ENCODE measurements around the gene ZNF620.
"Not testable (repeated sequence)": the region's sequence is repeated elsewhere in the genome, so short reads cannot be mapped to it uniquely, and the experiment has no call there.

Gene ZNF620

DNA sequence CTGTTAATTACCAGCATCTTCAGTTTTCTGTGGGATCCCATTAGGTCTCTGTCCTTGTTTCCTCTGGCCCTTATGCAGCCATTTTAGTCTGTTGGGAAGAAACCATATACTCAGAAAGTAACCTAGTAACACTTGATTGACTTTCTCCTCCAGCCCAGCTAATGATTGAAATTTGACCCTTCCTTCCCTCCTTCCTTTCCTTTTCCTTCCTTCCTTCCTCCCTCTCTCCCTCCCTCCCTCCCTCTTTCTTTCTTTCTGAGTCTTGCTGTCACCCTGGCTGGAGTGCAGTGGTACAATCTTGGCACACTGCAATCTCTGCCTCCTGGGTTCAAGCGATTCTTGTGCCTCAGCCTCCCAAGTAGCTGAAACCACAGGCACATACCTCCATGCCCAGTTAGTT, 5.9 kb upstream of the ZNF620 start:
- DNase-seq (ENCODE audit: low read depth in 1 of 2, low spot score in 1 of 2), result no peak

DNA sequence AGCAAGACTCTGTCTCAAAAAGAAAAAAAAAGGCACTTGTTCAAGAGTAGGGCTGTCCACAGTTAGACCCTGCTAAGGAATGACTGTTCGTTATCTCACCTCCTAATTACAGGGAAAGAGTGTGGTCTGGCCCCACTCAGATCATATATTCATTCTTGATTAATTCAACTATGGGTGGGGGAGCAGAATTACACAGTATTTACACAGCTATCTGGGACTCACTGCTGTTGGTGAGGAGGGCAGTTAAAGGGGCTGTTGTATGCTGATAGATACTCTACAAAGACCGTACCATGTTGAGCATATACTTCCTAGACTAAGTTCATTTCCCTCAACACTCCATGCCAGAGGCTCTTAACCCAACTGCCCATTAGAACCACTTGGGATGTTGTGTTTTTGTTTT, 3.8 kb upstream of the ZNF620 start:
- DNase-seq (ENCODE audit: low read depth in 1 of 2, low spot score in 1 of 2), result no peak

DNA sequence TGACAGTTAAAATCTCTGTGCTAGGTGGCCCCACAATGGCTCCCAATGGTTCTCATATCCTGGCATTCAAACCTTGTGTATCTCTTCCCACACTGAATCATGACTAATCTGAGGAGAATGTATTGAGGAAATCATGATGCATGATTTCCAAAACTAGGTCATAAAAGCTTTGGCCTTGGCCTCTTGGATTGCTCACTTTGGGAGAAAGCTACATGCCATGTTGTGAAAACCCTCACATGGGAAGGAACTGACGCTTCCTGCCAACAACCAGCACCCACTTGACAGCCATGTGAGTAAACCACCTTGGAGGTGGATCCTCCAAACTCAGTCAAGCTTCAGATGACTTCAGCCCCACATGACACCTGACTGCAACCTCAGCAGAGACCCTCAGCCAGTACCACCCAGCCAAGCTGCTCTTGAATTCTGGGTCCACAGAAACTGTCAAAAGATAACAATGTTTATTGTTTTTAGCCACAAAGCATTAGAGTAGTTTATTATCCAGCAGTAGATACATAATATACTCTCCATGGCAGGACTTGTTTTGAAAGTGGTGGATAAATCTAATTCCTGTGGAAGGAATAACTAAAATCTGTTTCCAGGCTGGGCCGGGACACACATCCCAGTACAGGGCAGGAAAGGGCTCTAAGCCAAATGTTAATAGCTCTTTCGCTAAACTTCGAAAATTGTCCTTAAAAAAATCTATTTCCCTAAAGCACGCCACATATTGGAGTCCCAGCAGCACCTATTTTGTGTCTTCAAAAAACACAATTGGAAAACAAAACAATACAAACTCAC, 1.0 kb upstream of the ZNF620 start:
- DNase-seq (ENCODE audit: low read depth in 1 of 2, low spot score in 1 of 2), result no peak

DNA sequence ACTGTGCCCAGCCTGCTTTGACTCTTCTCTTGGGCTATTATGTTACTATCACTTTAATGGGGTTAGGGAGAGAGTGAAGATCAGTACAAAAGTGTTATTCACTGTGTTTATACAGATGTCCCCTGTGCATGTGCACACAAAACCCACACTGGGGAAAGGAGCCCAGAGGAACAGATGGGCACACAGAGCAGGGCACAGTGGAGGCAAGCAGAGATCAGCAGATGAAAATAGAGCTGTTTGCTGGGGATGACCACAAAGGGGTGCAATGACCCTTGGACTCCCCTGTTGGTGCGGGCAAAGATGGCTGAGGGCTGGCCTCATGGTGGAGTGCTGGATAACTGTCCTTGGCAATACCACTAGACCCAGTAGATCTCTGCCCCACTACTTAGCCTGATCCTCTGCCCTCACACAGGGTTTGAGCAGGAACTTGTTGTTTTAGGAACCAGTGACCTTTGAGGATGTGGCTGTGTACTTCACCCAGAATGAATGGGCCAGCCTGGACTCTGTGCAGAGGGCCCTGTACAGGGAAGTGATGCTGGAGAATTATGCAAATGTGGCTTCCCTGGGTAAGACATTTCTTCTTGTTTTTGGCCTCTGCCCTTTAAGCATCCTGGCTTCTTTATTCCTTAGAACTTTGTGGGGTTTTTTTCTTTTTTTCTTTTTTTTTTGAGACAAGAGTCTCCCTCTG, 5.3 kb downstream of the ZNF620 start:
- DNase-seq (ENCODE audit: low read depth in 1 of 2, low spot score in 1 of 2), result no peak

DNA sequence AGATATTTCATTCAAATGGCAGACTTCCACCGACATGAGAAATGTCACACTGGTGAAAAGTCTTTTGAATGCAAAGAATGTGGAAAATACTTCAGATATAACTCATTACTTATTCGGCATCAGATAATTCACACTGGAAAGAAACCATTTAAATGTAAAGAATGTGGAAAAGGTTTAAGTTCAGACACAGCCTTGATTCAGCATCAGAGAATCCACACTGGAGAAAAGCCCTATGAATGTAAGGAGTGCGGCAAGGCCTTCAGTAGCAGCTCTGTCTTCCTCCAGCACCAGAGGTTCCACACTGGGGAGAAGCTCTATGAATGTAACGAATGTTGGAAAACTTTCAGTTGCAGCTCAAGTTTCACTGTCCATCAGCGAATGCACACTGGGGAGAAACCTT, 10.4 kb downstream of the ZNF620 start:
- no peak for DNase-seq (ENCODE audit: low read depth in 1 of 2, low spot score in 1 of 2)

DNA sequence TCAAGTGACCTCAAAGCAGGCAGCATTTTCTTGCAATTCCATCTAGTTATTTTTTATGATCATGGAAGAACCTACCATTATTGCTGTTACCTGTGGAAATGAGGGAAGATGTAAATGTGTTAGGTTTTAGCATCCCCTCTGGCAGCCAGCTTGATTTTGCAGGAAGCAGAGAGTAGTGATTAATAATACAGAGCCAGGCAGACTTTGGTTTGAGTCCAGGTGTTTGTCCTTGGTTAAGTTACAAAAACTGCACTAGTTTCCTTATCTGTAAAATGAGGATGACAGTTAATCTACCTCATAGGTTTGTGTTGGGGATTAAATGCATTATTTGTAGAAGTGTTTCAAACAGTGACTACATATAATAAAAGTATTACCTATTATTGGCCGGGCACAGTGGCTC, 12.2 kb downstream of the ZNF620 start:
- no peak for DNase-seq (ENCODE audit: low read depth in 1 of 2, low spot score in 1 of 2)

DNA sequence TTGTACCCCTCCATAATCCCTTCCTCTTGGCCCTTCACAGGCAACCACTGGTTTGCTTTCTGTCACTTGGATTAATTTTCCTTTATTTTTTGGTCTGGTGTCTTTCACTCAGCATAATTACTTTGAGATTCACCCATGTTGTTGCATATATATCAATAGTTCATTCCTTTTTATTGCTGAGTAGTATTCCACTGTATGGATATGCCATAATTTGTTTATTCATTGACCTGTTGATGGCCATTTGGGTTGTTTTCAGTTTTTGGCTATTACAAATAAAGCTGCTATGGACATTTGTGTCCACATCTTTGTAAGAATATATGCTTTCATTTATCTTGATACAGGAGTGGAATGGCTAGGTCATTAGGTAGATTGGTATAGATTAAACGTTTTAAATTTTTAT, 13.0 kb downstream of the ZNF620 start:
- no peak for DNase-seq (ENCODE audit: low read depth in 1 of 2, low spot score in 1 of 2)

DNA sequence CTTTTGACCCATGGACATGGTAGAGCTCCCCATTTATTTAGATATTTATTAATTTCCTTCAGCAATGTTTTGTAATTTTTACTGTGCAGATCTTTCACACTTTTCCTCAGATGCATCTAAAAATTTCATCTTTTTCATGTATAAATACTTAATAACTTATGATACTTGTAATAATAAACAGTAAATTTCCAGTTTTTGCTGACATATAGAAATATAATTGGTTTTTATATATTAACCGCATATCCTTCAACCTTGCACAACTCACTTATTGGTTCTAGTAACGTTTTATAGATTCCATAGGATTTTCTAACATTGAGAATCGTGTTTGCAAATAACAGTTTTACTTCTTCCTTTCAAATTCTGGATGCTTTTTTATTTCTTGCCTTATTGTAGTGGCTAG, 15.4 kb downstream of the ZNF620 start:
- no peak for DNase-seq (ENCODE audit: low read depth in 1 of 2, low spot score in 1 of 2)

DNA sequence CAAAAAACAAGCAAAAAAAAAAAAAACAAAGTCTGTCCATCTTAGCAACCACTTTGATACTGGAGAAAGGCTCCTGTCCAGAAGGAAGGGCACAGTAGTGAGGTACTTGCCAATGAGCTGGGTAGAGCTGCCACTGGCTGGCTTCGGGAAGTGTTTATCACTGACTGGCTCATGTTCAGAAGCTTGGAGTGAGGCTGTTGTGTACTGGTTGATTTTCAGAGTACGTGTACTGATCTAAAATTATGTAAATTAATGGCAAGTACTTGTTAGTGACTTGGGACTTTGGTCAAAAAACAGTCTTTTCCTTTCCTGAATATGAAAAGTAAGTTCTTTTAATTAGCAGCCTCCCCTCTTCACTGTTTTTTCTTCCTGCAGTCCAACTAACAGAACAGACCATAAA, 17.9 kb downstream of the ZNF620 start:
- DNase-seq (ENCODE audit: low read depth in 1 of 2, low spot score in 1 of 2), result no peak

DNA sequence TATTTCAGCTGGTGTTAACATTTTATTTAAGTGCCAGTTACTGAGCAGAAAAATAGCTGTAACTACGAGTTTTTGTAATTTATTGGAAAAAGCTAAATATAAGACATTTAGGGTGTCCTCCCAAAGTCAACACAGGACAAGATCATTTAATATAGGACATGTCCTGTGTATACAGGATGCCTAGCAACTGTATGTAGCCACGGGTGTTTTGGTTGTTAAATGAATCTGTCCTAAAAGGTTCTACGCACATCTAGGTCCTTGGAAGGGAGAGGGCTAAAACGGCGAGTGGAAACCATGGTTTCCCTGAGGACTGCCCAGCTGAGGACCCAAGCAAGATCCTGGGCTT, 18.4 kb downstream of the ZNF620 start:
- DNase-seq (ENCODE audit: low read depth in 1 of 2, low spot score in 1 of 2), result no peak

DNA sequence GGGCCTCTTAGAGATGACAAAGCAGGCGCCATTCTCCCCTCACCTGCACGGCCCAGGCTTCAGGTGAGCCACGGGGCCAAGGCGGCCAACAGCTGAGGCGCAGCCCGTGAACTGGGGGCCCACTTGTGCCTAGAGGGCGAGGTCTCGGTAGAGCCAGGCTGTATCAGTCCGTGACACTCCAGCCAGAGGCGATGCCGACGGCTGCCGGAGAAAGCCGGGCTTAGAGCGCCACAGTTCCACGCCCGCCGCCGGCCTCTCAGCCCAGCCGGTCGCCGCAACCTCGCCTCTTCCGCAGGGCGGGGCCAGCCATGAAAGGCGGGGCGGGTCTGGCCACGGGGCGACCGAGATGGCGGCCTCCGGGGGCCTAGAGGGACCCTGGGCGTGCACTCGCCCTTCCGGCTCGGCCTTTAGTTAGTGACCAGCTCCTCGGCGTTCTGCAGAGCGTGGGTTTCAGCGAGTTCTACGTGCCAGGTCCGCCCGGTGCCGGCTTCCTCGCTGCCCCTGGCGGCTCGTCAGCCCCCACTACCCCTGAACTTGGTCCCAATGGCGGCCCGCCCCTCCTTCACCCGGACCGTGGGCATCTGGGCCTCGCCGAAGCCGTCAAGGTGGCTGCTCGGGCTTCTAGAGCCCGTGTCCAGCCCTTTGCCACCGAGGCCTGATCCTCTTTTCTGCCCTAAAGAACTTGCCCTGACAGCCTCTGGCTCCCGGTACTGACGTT, 18.9 kb downstream of the ZNF620 start, which contains the start of gene ZNF621:
Gene ZNF621 (plus strand): TSS at position 393 of the 718 bp plus-strand sequence. CDS start 881 bp downstream, outside the sequence.
- DNase-seq (ENCODE audit: low read depth in 1 of 2, low spot score in 1 of 2), result peak; percentile 54 to 70

DNA sequence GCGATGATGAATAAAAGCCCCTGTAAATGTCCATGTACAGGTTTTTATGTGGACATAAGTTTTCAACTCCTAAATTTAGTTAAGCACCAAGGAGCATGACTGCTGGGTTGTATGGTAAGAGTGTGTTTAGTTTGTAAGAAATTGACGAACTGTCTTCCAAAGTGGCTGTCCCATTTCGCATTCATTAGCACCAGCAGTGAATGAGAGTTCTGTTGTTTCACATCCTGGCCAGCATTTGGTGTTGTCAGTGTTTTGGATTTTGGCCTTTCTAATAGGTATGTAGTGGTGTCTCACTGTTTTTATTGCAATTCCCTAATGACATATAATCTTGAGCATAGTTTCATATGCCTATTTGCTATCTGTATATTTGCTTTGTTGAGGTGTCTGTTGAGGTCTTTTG, 22.6 kb downstream of the ZNF620 start:
- DNase-seq (ENCODE audit: low read depth in 1 of 2, low spot score in 1 of 2), result no peak

DNA sequence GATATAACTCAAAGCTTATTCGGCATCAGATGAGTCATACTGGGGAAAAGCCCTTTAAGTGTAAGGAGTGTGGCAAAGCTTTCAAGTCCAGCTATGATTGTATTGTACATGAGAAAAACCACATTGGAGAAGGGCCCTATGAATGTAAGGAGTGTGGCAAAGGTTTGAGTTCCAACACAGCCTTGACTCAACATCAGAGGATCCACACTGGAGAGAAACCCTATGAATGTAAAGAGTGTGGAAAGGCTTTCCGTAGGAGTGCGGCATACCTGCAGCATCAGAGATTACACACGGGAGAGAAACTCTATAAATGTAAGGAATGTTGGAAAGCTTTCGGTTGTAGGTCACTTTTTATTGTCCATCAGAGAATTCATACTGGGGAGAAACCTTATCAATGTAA, 26.4 kb downstream of the ZNF620 start:
- no peak for DNase-seq (ENCODE audit: low read depth in 1 of 2, low spot score in 1 of 2)

DNA sequence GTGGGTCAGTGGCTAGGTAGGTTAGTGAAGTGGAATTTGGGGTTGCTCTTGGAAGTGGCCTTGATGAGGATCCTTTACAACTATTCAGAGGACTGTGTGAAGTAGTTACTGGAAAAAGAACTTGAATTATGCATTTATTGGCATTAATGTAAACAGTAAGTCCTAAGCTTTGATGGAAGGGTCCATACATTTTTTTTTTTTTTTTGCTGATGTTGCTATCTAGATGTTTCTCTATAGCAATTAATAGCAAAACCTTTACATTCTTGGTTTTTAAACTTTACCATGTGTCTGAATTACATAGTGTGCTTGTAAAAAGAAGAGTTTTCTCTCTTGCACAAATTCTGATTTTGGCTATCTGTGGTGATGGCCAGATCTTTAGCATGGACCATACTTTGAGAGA, 28.4 kb downstream of the ZNF620 start:
- DNase-seq (ENCODE audit: low read depth in 1 of 2, low spot score in 1 of 2), result no peak

DNA sequence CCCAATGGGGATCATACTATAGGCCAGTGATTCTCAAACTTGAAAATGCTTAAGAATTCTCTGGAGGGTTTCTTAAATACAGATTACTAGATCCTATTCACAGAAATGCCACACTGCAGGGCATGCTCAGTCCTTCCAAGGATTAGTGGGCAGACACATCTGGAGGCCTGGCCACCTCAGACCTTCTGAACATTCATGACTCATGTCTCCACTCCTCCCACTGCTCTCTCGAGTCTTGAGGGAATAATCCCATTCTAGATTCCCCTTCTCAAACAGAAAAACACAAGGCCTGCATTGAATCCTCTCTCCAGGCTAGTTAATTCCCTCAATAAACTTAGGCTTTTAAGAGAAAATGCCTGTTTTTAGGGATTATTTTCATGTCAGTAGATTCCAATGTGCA, 41.0 kb downstream of the ZNF620 start:
- no peak for DNase-seq (ENCODE audit: low read depth in 1 of 2, low spot score in 1 of 2)

DNA sequence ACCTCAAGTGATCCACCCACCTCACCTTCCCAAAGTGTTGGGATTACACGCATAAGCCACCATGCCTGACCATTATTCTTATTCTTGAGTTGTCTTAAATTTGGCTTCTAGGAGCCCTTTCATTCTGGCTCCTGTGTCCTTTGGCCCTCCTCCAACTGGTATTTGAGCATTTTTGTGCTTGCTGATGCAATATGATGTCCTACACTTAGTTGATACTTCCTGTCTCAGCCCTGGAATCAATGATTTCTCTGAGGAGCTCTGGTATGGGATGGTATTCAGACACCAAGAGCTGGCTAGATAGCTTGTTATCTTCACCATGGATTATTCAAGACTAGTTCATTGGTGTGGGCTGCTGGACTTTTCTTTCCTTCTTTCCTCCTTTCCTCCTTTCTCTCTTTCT, 44.3 kb downstream of the ZNF620 start:
- DNase-seq (ENCODE audit: low read depth in 1 of 2, low spot score in 1 of 2), result no peak

DNA sequence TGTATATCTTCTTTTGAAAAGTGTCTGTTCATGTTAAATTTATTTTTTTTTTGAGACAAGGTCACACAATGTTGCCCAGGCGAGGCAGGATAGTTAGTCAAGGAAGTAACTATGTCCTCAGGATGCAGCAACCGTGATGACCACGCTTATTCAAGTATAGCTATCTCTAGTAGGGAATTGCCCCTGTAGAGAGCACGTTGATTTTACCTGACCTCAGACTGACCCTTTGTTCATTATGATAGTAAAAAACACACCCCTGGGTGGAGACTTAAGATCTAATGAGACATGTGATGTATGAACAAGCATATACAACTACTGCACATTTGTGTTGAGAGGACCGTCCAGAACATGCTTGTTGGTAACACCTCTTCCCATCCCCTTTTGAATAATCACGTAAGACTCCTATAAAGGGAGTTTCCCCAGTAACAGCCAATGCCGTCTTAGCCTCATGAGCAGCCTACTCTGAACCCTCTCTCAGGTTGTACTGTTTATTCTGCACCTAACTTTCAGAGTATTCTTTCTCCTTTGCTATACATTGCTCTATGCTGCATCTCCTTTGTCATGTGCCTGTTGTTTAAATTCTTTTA, 51.8 kb downstream of the ZNF620 start:
- no peak for DNase-seq (ENCODE audit: low read depth in 1 of 2, low spot score in 1 of 2)

DNA sequence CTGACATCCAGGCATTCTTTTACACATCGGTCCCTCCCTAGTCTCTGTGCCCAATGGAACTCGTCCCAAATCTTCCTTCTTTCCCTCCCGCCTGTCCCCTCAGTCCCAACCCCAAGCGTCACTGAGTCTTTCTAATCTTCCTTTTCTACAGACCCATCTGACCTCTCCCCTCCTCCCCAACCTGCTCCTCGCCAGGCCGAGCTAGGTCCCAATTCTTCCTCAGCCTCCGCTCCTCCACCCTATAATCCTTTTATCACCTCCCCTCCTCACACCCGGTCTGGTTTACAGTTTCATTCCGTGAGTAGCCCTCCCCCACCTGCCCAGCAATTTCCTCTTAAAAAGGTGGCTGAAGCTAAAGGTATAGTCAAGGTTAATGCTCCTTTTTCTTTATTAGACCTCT, 56.6 kb downstream of the ZNF620 start:
- DNase-seq (ENCODE audit: low read depth in 1 of 2, low spot score in 1 of 2), result not testable (repeated sequence)

DNA sequence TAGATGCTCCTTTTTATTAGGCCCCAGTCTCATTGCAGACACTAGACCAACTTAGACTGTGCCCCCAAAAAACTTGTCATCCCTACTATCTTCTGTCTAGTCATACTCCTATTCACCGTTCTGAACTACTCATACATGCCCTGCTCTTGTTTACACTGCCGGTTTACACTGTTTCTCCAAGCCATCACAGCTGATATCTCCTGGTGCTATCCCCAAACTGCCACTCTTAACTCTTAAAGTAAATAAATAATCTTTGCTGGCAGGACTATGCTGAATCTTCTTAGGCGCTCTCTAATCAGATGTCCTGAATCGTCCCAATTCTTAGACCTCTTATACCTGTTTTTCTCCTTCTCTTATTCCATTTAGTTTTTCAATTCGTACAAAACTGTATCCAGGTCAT, 59.8 kb downstream of the ZNF620 start:
- DNase-seq (ENCODE audit: low read depth in 1 of 2, low spot score in 1 of 2), result not testable (repeated sequence)

DNA sequence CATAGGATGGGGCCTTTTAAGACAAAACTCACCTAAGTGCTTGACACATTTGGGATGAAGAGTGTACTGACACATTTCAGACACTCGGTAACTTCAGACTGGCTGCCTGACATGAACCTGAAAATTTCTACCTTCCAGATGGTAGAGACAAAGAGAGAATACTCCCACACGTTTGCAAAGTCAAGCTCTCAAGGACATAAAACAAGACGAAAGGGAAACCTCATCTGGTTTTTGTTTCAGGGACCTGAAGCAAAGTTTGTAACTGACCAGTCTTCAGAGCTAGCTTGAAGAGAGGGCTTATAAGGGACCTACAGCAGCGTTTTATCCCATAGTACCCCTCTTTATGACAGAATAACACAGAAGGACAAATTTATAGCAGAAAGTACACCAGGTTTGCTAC, 60.9 kb downstream of the ZNF620 start:
- no peak for DNase-seq (ENCODE audit: low read depth in 1 of 2, low spot score in 1 of 2)
